C4-2B (cell line): ENCODE results near the gene TMEM201.

Experiments
- ZFX ChIP-seq: fragments of 450-650 bp; IDR thresholded peaks from 2 replicates; pipeline ENCODE4 v1.6.1; 2017
- TF ChIP-seq, protein P1 (sequence below): fragments of 450-650 bp; conservative IDR thresholded peaks from 2 replicates; pipeline ENCODE4 v1.5.1; 2017; ENCODE audit warnings: mild to moderate bottlenecking

DNA sequence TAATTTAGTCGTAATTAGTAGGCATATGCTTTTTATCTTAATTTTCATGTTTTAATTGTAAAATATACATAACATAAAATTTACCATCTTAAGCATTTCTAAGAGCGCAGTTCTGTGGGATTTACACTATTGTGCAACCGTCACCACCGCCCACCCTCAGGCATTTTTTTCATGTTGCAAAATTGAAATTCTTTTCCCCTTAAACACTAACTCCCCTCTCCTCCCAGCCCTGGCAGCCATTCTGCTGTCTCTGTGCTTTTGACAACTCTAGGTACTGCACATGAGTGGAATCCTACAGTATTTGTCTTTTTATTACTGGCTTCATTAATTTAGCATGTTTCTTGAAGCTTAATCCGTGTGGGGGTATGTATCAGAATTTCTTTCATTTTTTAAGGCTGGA lies 70.6 kb downstream of the TMEM201 start:
- TF ChIP-seq, protein P1, sequence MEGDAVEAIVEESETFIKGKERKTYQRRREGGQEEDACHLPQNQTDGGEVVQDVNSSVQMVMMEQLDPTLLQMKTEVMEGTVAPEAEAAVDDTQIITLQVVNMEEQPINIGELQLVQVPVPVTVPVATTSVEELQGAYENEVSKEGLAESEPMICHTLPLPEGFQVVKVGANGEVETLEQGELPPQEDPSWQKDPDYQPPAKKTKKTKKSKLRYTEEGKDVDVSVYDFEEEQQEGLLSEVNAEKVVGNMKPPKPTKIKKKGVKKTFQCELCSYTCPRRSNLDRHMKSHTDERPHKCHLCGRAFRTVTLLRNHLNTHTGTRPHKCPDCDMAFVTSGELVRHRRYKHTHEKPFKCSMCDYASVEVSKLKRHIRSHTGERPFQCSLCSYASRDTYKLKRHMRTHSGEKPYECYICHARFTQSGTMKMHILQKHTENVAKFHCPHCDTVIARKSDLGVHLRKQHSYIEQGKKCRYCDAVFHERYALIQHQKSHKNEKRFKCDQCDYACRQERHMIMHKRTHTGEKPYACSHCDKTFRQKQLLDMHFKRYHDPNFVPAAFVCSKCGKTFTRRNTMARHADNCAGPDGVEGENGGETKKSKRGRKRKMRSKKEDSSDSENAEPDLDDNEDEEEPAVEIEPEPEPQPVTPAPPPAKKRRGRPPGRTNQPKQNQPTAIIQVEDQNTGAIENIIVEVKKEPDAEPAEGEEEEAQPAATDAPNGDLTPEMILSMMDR: no peak
- no peak for TF ChIP-seq ZFX
